Head of caudate nucleus (tissue), 42 donors: ENCODE measurements around the gene KCNT1.
A peak's percentile ranks its signal among the peaks of the same experiment; 100 is the strongest.

Source experiments
- DNase-seq, 42 donors: peaks; one replicate each; pipeline versions ENCODE4 v3.0.0 to v3.0.0-alpha.2; 2020 to 2021; ENCODE audit warnings: mixed read lengths in 7 of 42
- intact Hi-C: fragments of 100-400 bp; cut with DNase I; formaldehyde crosslinking; loops from one replicate; pipeline ENCODE4 v1.15.0; 2022

Gene KCNT1

DNA sequence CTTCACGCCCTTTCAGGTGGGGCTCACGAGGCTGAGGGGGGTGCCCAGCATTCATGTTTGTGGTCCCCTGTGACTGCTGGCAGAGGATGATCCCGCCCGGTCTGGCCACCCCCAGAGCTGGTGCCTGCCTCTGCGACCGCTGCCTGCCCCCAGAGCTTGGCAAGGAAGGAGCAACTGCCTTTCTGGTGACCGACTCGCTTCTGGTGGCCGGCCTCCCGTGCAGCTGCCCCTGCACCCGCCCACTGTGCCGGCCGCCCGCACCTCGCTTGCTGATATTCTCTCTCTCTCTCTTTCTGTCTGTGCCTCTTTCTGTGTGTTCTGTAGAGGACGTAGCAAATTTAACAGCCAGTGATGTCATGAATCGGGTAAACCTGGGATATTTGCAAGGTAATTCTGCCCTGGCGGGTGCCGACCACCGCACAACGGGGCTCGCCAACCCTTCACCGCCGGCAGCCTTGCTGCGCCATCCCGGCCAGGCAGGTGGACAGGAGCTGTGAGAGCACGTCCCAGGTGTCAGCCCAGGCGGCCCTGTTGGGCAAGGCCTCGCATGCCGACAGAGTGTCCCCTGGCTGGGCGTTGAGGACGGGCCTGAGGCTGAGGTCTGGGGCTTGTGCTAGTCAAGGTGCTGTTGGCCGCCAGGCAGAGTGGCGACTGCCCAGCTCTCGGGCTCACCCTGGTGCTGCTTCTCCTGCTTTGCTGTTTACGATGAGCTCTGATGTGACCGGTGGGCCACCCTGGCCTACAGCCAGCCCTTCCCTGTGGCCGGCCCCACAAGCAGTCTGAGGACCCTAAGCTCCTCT, 86.0 kb downstream of the KCNT1 start:
- no peak for DNase-seq
- intact Hi-C loops, result no loop called here

DNA sequence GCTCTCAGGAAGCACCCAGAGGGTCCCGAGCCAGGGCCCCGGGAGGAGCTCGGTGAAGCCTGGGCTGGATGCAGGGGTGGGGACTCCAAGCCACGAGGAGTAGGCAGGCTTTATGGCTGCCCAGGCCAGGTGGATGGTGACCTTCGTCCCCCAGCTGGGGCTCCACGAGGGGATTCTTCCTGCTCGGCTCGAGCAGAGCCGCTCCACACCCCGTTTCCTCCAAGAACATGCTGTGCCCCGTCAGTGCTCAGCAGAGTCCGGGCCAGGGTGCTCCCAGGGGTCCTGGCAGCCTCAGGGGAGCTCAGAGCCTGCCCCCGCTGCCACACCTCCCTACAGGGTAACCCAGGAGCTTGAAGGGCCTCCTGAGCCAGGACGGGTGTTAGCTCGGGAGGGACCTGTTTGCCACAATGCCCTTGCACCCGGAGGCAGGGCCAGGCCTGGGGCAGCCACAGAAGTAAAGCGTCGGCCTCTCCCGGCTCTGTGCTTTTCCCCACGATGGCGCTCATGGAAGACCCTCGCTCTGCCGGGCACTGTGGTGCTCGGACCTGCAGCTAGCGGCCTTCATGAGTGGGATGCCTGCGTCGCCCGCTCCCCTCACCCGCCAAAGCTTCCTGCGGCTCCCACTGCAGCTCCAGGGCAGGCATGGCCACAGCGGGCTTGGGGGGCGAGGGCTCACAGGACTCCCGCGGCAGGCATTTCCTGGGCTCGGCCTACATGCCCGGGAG, 86.8 kb downstream of the KCNT1 start:
- intact Hi-C loops, result no loop called here
- no peak for DNase-seq

DNA sequence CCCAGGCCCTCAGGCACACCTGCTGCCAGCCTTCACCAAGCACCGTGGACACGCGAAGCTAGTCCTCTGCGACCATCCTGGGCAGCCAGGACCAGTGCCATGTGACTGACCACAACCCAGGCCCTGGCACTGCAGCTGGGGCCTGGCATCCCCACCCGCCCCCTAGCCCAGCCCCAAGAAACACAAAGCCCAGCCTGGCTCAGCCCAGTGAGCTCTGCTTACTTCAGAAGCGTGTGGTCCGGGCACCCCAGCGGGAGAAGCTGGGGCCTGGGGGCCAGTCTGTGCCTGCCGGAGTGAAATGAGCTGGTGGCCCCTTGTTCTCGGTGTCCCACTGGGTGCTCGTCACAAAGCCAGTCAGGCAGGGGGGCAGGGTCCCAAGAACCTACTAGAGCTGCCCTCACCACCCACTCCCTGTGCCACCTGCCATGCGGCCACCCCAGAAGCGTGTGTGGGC, 87.9 kb downstream of the KCNT1 start:
- DNase-seq, result no peak
- intact Hi-C loops, result no loop called here

GRCh38 chr9:135790356-135790755, 88.4 kb downstream of the KCNT1 start:
- intact Hi-C loops, result no loop called here
- no peak for DNase-seq

GRCh38 chr9:135790850-135791249, 88.9 kb downstream of the KCNT1 start:
- intact Hi-C loops, result no loop called here
- DNase-seq, result no peak

DNA sequence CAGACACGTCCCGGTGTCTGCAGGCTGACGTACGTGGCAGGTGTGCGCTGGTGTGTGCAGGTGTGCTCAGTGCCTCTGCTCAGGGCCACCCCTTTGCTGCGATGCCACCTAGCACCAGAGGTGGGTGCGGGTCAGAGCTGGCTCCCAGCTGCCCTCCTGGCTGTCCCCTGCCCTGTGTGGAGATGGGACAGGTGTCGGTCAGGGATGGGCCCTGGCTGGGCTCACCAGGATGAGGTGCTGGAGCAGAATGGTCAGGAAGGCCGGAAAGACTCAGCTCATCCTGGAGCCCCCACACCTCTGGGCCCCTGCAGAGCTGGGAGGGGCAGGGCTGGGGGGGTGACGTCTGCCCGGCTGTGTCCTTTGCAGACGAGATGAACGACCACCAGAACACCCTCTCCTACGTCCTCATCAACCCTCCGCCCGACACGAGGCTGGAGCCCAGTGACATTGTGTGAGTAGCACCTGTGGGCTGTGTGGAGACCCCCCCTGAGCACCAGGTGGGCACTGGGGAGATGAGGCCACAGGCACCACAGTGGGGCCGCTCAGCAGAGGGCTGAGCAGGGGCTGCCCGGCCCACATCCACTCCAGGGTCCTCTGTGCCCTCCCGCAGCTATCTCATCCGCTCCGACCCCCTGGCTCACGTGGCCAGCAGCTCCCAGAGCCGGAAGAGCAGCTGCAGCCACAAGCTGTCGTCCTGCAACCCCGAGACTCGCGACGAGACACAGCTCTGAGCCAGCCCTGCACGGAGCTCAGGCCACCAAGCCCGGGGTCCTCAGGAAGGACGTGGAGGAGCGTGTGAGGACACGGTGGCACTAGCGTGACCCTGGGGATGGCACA, 89.7 kb downstream of the KCNT1 start:
- no peak for DNase-seq
- intact Hi-C loops, result no loop called here

DNA sequence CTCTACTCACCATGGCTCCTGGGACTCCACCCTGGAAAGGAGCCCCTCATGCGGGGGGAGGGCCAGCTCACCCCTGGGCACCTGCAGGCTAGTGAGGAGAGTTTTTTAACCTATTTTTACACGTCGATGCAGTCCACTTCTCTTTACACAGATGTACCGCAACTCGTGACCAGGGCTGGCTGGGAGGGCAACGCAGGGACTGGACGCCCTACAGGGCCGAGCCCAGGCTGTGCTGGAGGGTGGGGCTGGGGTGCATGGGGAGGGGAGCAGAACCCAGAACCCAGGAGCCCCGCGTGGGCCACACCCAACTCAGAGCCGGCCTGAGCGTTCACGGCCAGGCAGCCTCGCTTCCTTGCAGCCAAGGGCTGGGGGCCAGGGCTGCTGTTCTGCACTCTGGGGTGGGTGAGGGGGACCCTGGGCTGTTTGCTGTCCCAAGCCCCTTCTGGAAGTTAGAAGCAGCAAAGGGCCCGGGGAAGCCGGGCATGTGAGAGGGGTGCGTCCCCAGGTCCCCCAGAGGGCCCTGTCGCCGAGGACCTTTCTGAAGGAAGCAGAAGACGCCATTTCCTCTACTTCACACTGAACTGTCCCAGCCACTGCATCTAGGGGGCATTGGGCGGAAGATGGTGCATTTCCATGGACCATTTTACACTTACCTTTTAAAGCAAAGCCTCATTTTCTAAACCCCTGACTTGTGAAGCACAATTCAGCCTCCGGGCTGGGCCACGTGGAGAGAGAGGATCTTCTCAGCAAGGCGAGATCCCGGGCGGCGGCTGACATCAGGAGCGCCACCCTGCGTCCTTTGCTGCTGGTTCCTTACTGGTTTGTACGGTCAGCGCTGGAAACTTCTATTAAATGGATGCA, 90.5 kb downstream of the KCNT1 start:
- DNase-seq, result peak in 5 of 42 donors; percentile 13 to 52 (median 49)
- intact Hi-C loops, result no loop called here

DNA sequence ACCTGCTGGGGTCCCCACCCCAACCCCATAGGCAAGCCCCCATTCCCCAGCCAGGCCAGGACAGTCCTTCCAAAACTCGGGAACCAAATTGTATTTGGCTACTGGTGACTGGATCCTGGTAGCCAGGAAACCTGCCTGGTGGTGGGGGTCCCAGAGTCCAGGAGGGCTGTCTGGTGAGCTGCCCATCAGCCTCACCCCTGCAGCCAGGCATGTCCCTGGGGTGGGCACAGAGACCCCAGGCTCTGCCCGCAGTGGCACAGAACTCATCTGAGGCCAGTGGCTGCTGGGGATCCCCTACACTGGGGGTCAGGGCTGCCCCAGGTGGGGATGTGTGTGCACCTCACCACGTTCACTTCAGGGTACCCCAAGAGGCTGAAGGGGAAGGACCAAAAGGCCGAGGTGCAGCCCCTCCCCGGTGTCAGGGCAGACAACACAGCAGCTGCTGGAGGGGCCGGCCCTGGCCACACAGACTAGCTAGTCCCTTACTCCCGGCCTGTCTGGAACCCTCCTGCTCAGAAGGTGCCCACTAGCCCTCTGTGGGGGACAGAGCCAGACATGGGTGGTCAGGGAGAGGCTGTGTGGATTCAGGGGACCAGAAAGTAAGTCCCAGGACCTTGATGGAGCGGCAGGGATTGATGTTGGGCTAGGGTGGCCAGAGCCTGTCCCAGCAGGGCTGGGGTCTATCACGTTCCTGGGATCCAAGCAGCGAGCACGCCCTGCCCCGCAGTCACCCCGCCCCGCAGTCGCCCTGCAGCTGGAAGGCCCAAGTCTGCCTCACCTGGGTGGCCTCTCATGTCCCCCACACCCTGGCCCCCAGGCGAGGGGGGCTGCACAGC, 91.5 kb downstream of the KCNT1 start:
- no peak for DNase-seq
- intact Hi-C loops, result no loop called here

DNA sequence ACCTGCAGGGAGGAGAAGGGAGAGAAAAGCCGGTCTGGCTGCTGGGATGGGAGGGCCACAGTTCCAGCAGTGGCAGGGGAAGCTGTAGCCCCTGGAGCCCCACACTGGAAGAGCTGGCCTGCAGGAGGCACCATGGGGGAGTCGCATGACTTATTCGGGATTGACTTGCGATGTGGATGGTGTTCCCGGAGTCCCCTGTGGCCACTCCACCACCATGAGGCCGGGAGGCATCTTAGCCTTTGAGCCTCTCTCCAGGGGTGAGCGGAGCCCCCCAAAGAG, 92.0 kb downstream of the KCNT1 start:
- no peak for DNase-seq
- intact Hi-C loops, result no loop called here

DNA sequence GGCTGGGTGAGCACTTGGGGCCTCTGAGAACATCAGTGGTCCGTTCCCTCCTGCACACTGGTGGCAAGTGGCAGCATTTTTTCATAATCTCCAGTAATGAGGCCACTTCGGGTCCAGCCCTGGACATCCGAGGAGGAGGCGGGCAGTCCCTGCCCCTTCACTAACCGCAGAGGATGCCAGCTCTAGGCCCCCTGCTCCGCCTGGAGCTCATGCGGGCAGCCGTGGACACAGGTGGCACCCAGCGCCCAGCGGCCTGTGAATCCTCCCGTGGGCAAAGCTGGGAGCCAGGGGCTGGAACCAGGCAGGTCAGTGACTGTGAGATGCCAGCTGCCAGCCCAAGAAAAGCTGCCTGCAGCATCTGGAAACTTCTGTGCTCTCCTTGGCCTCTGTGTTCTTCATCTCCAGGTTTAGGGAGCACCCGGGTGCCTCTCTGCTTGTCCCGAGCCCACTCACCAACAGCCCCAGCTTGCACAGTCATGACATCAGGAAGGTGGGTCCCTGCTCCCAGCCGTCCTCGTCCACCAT, 92.4 kb downstream of the KCNT1 start:
- no peak for DNase-seq
- intact Hi-C loops, result no loop called here

GRCh38 chr9:135795391-135795790, 93.4 kb downstream of the KCNT1 start:
- DNase-seq, result peak in 17 of 42 donors; percentile 20 to 78 (median 45)
- intact Hi-C loops, result no loop called here

DNA sequence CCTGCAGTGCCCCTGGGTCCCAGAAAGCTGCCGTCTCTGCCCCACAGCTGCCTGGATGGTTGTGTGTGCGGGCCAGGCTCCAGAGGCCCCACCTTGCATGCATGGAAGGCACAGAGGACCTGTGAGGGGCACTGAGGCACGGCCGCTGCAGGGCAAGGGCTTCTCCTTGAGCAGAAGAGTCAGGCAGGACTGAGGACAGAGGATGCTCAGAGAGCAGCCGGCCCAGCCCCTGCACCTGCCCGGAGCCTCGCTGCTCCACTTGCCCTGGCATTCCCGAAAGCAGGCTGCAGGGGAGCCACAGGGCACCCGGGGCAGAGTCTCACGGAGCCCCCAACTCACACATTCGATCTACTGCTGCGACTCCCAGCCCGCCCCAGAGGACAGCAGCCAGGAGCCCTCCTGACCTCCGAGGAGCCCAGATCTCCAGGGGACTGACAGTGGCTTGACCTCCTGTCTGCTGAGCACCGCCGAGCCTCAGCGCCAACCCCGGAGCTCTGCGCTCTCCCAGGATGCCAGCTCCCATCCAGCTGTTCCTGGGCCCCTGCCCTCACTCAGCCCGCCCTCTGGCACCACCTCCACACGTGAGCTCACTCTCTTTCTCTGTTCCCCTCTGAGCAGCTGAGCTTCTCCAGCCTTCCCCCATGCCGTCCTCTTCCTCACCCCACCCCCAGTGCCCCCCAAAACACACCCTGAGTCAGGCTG, 95.0 kb downstream of the KCNT1 start:
- intact Hi-C loops, result no loop called here

GRCh38 chr9:135797507-135798262, 95.7 kb downstream of the KCNT1 start:
- intact Hi-C loops, result no loop called here
- DNase-seq, result peak in 41 of 42 donors; percentile 31 to 82 (median 59)

More for the DNA sequence above, 95.0 kb downstream of the KCNT1 start:
- no peak for DNase-seq

DNA sequence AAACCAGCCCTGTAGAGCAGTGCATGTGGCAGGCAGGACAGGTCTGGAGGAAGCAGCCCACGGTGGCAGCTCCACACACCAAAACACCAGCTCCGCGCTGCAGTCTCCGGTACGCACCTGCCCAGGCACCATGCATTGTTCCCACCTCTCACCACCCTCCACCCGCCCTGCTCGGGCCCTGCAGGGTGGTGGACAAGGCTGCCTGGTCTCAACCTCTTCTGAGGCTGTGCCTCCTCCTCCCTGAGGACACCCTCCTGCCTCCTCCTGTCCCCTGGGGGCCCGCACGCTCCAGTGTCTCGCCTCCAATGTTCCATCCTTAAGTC, 96.2 kb downstream of the KCNT1 start:
- intact Hi-C loops, result no loop called here
- DNase-seq, result no peak

GRCh38 chr9:135799261-135799660, 97.3 kb downstream of the KCNT1 start:
- intact Hi-C loops, result no loop called here
- DNase-seq, result no peak

GRCh38 chr9:135801070-135801469, 99.1 kb downstream of the KCNT1 start:
- no peak for DNase-seq
- intact Hi-C loops, result no loop called here
